Brain microvascular endothelial cell (primary cell): ENCODE data around the gene ILK.

Experiments used
- DNase-seq: peaks from one replicate; pipeline ENCODE4 v3.0.0-alpha.2; 2020
- H3K27ac ChIP-seq: fragments of 250-450 bp; sonication (Bioruptor Pico); 2 replicates; pipeline ENCODE4 v1.5.1; 2020; ENCODE audit warnings: mild to moderate bottlenecking, moderate library complexity
- H3K27me3 ChIP-seq: fragments of 250-450 bp; sonication (Bioruptor Pico); replicated peaks from 2 replicates; pipeline ENCODE4 v1.5.1; 2020; ENCODE audit warnings: mild to moderate bottlenecking
- H3K36me3 ChIP-seq: fragments of 250-450 bp; sonication (Bioruptor Pico); replicated peaks from 2 replicates; pipeline ENCODE4 v1.5.1; 2020; ENCODE audit warnings: mild to moderate bottlenecking
- H3K4me3 ChIP-seq: 2 replicates; pipeline ENCODE4 v1.5.1; 2011; ENCODE audit warnings: low read depth, mild to moderate bottlenecking, control low read depth, low read length, moderate library complexity
- in situ Hi-C: cut with HindIII; loops from 2 replicates; pipeline ENCODE4 v1.10.0; 2017; ENCODE audit warnings: low sequenced_read_pairs, low pct_ligation_motif_present
- TF ChIP-seq, protein P1 (sequence below): IDR thresholded peaks from 2 replicates; pipeline ENCODE4 v1.5.1; 2011; ENCODE audit warnings: low read depth, mild to moderate bottlenecking, moderate library complexity, low read length, control low read depth, inconsistent platforms; ENCODE audit errors: missing control alignments

ILK gene

DNA sequence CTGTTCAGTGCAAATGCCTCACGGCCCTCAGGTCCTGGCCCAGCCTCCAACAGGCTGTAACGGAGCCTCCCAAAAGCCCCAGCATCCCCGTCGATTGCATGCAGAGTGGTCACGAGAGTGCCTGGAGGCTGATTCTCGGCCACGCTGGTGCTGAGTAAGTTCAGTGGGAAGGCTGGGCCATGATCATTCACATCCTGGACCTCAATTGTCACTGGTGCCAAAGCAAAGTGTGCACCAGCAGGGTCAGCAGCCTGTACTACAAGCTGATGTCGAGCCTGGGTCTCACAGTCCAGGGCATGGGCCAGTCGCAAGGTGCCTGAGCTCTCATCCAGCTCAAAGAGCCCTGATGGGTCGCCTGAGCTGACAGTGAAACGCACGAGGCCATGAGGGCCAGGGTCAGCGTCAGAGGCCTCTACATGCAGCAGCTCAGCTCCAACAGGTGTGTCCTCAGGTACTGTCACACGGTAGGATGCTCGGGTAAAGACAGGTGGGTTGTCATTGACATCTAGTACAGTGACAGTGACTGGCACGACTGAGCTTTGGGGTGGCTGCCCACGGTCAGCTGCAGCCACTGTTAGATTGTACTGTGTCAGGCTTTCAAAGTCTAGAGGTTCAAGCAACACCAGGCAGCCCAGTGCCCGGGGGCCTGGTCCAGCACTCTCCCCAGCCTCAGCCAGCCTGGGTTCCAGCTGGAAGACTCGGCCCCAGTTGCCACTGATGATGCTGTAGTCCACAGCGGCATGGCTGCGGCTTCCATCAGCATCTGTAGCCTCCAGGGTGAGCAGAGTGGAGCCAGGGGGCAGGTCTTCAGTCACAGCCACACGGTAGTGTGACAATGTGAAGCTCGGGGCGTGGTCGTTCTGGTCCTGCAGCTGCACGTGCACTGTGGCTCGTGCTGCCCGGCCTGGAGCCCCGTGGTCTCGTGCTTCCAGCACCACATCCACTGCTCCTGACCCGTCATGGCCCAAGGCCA lies 20.1 kb downstream of the ILK start:
- DNase-seq: no peak
- H3K36me3 ChIP-seq: no peaks in the 10 kb centered on the region
- no peak overlapping the region for H3K4me3 ChIP-seq
- in situ Hi-C loops: no loop called here
- TF ChIP-seq, protein P1, sequence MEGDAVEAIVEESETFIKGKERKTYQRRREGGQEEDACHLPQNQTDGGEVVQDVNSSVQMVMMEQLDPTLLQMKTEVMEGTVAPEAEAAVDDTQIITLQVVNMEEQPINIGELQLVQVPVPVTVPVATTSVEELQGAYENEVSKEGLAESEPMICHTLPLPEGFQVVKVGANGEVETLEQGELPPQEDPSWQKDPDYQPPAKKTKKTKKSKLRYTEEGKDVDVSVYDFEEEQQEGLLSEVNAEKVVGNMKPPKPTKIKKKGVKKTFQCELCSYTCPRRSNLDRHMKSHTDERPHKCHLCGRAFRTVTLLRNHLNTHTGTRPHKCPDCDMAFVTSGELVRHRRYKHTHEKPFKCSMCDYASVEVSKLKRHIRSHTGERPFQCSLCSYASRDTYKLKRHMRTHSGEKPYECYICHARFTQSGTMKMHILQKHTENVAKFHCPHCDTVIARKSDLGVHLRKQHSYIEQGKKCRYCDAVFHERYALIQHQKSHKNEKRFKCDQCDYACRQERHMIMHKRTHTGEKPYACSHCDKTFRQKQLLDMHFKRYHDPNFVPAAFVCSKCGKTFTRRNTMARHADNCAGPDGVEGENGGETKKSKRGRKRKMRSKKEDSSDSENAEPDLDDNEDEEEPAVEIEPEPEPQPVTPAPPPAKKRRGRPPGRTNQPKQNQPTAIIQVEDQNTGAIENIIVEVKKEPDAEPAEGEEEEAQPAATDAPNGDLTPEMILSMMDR: no peak
- H3K27ac ChIP-seq: no peak overlapping the region
- H3K27me3 ChIP-seq: no peaks in the 10 kb centered on the region

DNA sequence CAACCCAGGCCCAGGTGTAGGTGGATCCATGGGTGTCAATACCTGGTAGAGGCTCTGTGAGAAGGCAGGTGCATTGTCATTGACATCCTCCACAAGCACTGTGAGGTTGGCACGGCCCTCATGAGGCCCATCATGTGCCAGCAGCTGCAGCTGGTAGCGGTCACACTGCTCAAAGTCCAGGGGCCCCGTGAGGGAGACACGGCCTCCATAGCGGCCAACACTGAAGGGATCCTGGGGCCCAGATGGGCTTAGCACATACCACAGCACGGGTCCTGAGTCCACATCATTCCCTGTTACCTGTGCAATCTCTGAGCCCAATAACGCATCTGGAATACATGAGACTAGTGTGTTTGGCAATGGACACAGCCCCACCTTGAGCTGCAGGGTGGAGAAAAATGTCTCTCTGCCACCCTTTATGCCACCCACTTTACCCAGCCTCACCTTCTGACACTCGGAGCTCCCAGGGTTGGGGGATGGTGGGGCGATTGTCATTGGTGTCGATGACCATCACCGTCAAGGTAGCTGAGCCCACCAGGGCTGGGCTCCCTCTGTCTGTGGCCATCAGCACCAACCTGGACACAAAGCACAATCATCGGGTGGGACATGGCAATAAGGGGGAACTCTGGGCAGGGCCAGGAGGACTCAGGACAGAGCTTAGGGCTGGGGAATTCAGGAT lies 21.7 kb downstream of the ILK start:
- DNase-seq: no peak
- H3K27me3 ChIP-seq: no peaks in the 10 kb centered on the region
- TF ChIP-seq, protein P1: no peak
- no peak overlapping the region for H3K27ac ChIP-seq
- H3K4me3 ChIP-seq: no peak overlapping the region
- in situ Hi-C loops: no loop called here
- no peaks in the 10 kb centered on the region for H3K36me3 ChIP-seq

DNA sequence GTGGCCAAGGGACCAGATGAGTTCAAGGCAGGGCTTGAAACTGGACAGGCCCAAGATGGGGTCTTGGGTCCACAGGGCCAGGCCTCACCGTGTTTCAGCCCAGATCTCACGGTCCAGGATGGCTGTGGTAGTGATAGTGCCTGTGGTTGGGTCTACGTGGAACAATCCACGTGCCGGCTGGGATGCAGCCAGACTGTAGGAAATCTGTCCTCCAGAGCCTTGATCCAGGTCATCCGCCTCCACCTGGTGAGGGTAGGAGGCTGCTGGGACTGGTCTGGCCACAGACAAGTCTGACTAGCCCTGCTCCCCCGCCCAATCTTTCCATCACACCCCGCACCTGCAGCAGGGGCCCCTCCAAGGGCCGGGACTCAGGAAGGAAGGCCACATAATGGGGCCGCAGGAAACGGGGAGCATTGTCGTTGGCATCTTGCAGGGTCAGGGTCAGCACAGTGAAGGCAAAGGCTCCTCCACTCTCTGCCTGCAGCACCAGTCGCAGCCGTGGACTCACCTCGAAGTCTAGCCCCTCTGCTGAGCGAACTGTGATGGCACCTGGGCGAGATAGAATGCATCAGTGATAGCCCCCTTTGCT lies 22.4 kb downstream of the ILK start:
- H3K36me3 ChIP-seq: no peaks in the 10 kb centered on the region
- TF ChIP-seq, protein P1: no peak
- no peak for DNase-seq
- no peak overlapping the region for H3K27ac ChIP-seq
- no peak overlapping the region for H3K4me3 ChIP-seq
- no peaks in the 10 kb centered on the region for H3K27me3 ChIP-seq
- in situ Hi-C loops: no loop called here

DNA sequence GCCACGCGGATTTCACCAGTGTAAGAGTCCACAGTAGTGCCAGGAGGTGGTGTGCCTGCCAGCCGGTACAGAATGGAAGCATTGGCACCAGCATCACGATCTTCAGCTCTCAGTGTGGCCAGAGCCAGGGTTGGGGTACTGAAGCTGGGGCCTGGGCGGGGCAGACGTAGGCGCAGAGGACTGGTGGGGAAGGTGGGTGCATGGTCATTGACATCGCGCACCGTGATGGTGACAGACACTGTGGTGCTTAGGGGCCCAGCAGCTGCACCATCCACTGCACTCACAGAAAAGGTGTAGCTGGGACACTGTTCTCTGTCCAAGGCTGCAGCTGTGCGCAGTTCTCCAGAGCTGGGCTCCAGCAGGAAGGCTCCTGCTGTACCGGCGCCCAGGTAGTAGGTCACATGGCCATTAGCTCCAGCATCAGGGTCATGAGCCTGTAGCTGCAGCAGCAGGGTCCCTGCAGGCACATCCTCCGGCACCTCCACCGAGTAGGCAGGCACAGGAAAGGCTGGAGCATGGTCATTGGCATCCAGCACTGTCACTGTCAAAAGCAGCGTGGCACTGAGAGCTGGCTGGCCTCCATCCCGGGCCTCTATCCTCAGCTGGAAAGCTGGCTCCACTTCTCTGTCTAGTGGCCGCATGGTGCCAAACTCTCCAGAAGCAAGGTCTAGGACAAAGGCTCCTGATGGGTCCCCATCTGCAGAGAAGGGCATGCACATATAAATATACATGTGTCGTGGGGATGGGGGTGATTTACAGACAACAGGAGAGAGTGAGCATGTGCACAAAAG lies 23.6 kb downstream of the ILK start:
- no peak overlapping the region for H3K27ac ChIP-seq
- no peak overlapping the region for H3K4me3 ChIP-seq
- no peaks in the 10 kb centered on the region for H3K36me3 ChIP-seq
- H3K27me3 ChIP-seq: no peaks in the 10 kb centered on the region
- in situ Hi-C loops: no loop called here
- TF ChIP-seq, protein P1: no peak
- DNase-seq: no peak

DNA sequence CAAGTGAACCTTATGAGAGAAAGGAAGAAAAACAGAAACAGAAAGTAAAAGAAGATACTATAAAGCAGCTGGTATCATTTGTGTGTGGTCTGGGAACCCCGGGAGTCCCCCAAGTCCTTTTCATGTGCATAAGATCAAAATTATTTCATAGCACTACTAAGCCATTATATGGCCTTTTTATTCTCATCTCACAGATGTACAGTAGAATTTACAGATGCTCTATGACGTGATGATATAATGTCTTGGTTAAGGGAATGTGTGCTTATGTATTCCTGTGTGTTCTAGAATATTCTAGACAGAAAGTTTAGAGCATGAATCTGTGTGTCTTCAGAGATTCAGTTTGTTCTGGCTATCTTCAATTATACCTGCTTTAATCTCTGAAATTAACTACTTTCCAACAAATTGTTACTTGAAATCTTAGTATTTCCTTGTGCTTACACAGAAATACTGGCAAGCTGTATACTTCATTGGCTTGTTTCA lies 24.2 kb downstream of the ILK start:
- no peak overlapping the region for H3K27ac ChIP-seq
- in situ Hi-C loops: no loop called here
- H3K27me3 ChIP-seq: no peaks in the 10 kb centered on the region
- H3K4me3 ChIP-seq: no peak overlapping the region
- TF ChIP-seq, protein P1: no peak
- no peaks in the 10 kb centered on the region for H3K36me3 ChIP-seq
- DNase-seq: no peak
